HepG2 (cell line): Measurements from ENCODE around the gene CASZ1. TPM values are rescaled to one million over a fixed set of nuclear protein-coding genes. Genes with fewer than 3 reads are reported as not detected.

Experiments used
- AHDC1 ChIP-seq: sonication (generic); formaldehyde crosslinking; IDR thresholded peaks from 2 replicates; pipeline ENCODE4 v1.5.1; 2020; ENCODE audit warnings: mild to moderate bottlenecking, missing genetic modification reagents, borderline replicate concordance
- KDM3A ChIP-seq: IDR thresholded peaks from 2 replicates; pipeline ENCODE4 v1.6.1; 2018; ENCODE audit warnings: low read depth, missing compliant biosample characterization
- THAP7 ChIP-seq: sonication (generic); formaldehyde crosslinking; IDR thresholded peaks from 2 replicates; pipeline ENCODE4 v1.8.1; 2023; ENCODE audit warnings: mild to moderate bottlenecking, missing genetic modification reagents
- THAP9 ChIP-seq: sonication (generic); formaldehyde crosslinking; IDR thresholded peaks from 2 replicates; pipeline ENCODE4; 2020; ENCODE audit warnings: missing genetic modification reagents, mild to moderate bottlenecking, borderline replicate concordance
- ZHX2 ChIP-seq, 2 experiments: sonication (generic) in 1 of 2; formaldehyde crosslinking in 1 of 2; IDR thresholded peaks; 2 replicates each; pipeline versions ENCODE4 v1.6.1 to v1.9.0; 2014 to 2022; ENCODE audit warnings: antibody characterized with exemption in 1 of 2, borderline replicate concordance in 1 of 2, inconsistent platforms in 1 of 2, low read depth in 1 of 2, missing genetic modification reagents in 1 of 2
- ZNF446 ChIP-seq: sonication (generic); formaldehyde crosslinking; IDR thresholded peaks from 2 replicates; pipeline ENCODE4 v1.5.0; 2020; ENCODE audit warnings: mild to moderate bottlenecking, missing genetic modification reagents
- polyA plus RNA-seq, 8 experiments: library from polyadenylated mRNA; depleted of rRNA in 3 of 8; stranded (reverse) in 7 of 8; unstranded in 1 of 8; fragments of >200 nt; fragmentation: Illumina TruSeq in 4 of 8; extraction: Trizol in 4 of 8; gene quantifications; 2 replicates each; pipeline versions ENCODE4 v1.2.1 to v1.2.3, GENCODE V29; 2011 to 2016; ENCODE audit warnings: low read depth in 4 of 8, missing spikeins in 1 of 8, mixed read lengths in 1 of 8; ENCODE audit not compliant: insufficient read depth in 1 of 8
- total RNA-seq, 5 experiments: library from RNA; depleted of rRNA; stranded (reverse); fragments of >200 nt; fragmentation: Illumina TruSeq; extraction: Trizol; gene quantifications; 2 replicates each; pipeline ENCODE4 v1.2.3, GENCODE V29; 2016; ENCODE audit warnings: low read depth in 1 of 5

Gene CASZ1
- total and polyA plus RNA-seq, 2 of the 13 experiments (the other 11 are each of a cell fraction or from before 2014, with no cell fraction given) = 1.9 to 3.7 TPM

- TF ChIP-seq ZHX2 (IDR thresholded peaks at IDR 0.05; ENCODE audit: low read depth) (no peak), ZHX2 (CRISPR knock-in tag; IDR thresholded peaks at IDR 0.05; ENCODE audit: borderline replicate concordance) (no peak), ZNF446 (CRISPR knock-in tag) (no peak), KDM3A (CRISPR knock-in tag) (no peak), AHDC1 (CRISPR knock-in tag) (no peak), THAP9 (no peak), THAP7 (no peak)
Measured at GRCh38 chr1:10734375-10734774, 62.1 kb downstream of the CASZ1 start (continued).
